ENCODE data around the gene SH3BP4.

The SH3BP4 gene

GRCh38 chr2:235030126-235030525, 78.3 kb downstream of the SH3BP4 start:
- Histone ChIP-seq H2BK12ac (ENCODE audit: low read length in 2 of 2) (no peak overlapping the region), H4K8ac (ENCODE audit: low read length) (no peak overlapping the region), H2BK15ac (ENCODE audit: low read depth, poor library complexity, severe bottlenecking) (no peak overlapping the region), H3K18ac (ENCODE audit: low read depth in 1 of 2, low read length in 2 of 2) (no peak overlapping the region), H3K4me2 (ENCODE audit: low read length, poor library complexity, severe bottlenecking) (no peak overlapping the region), H2BK5ac (ENCODE audit: low read depth, low read length, poor library complexity, severe bottlenecking) (no peak overlapping the region), H4K91ac (ENCODE audit: low read length) (no peak overlapping the region), H3K4me3 (ENCODE audit: insufficient read depth in 1 of 2, low read depth in 1 of 2, low read length in 2 of 2) (no peak overlapping the region), H3K4ac (ENCODE audit: low read depth in 1 of 2, low read length in 2 of 2) (no peak overlapping the region), H3K79me1 (replicated peaks; ENCODE audit: low read length, poor library complexity, severe bottlenecking) (no peaks in the 10 kb centered on the region), H2BK120ac (ENCODE audit: low read depth, low read length) (no peak overlapping the region), H3K23ac (ENCODE audit: low read length in 2 of 2) (no peak overlapping the region), H2AK5ac (ENCODE audit: low read length, severe bottlenecking) (no peak overlapping the region), H3K9ac (ENCODE audit: low read length) (no peak overlapping the region), H2AFZ (ENCODE audit: low read depth, low read length) (no peak overlapping the region), H3K27ac (ENCODE audit: low read length, poor library complexity, severe bottlenecking) (no peak overlapping the region), H3K36me3 (ENCODE audit: control insufficient read depth in 1 of 2, insufficient read depth in 2 of 2, low read depth in 1 of 2, low read length in 2 of 2) (peaks cover 31 to 76% of the 10 kb centered on the region in 2 experiments), H3K4me1 (ENCODE audit: control insufficient read depth, insufficient read depth, low read depth, low read length) (peaks cover 80% of the 10 kb centered on the region), H3K9me3 (ENCODE audit: control insufficient read depth, low read length) (no peaks in the 10 kb centered on the region), H3K27me3 (ENCODE audit: control insufficient read depth in 1 of 2, insufficient read depth in 1 of 2, low read length in 2 of 2) (no peaks in the 10 kb centered on the region), H3K14ac (ENCODE audit: low read length in 2 of 2) (peak overlapping the region in 1 of 2 experiments; percentile 44)
- DNase-seq = no peak
- 97% methylated on average over 10 of the region's 10 CpGs for WGBS

GRCh38 chr2:235030936-235031335, 79.1 kb downstream of the SH3BP4 start:
- Histone ChIP-seq H3K14ac (ENCODE audit: low read length in 2 of 2) (no peak overlapping the region), H3K4ac (ENCODE audit: low read depth in 1 of 2, low read length in 2 of 2) (no peak overlapping the region), H2BK120ac (ENCODE audit: low read depth, low read length) (no peak overlapping the region), H3K79me1 (replicated peaks; ENCODE audit: low read length, poor library complexity, severe bottlenecking) (no peaks in the 10 kb centered on the region), H3K4me1 (ENCODE audit: control insufficient read depth, insufficient read depth, low read depth, low read length) (peaks cover 72% of the 10 kb centered on the region), H3K4me2 (ENCODE audit: low read length, poor library complexity, severe bottlenecking) (no peak overlapping the region), H4K8ac (ENCODE audit: low read length) (no peak overlapping the region), H3K27ac (ENCODE audit: low read length, poor library complexity, severe bottlenecking) (peak overlapping the region; percentile 1), H3K9me3 (ENCODE audit: control insufficient read depth, low read length) (no peaks in the 10 kb centered on the region), H3K23ac (ENCODE audit: low read length in 2 of 2) (no peak overlapping the region), H2BK12ac (ENCODE audit: low read length in 2 of 2) (peak overlapping the region in 1 of 2 experiments; percentile 21), H2BK15ac (ENCODE audit: low read depth, poor library complexity, severe bottlenecking) (no peak overlapping the region), H2AK5ac (ENCODE audit: low read length, severe bottlenecking) (no peak overlapping the region), H3K9ac (ENCODE audit: low read length) (no peak overlapping the region), H3K4me3 (ENCODE audit: insufficient read depth in 1 of 2, low read depth in 1 of 2, low read length in 2 of 2) (no peak overlapping the region), H2AFZ (ENCODE audit: low read depth, low read length) (no peak overlapping the region), H3K27me3 (ENCODE audit: control insufficient read depth in 1 of 2, insufficient read depth in 1 of 2, low read length in 2 of 2) (no peaks in the 10 kb centered on the region), H3K36me3 (ENCODE audit: control insufficient read depth in 1 of 2, insufficient read depth in 2 of 2, low read depth in 1 of 2, low read length in 2 of 2) (peaks cover 38 to 80% of the 10 kb centered on the region in 2 experiments), H3K18ac (ENCODE audit: low read depth in 1 of 2, low read length in 2 of 2) (no peak overlapping the region), H4K91ac (ENCODE audit: low read length) (no peak overlapping the region), H2BK5ac (ENCODE audit: low read depth, low read length, poor library complexity, severe bottlenecking) (no peak overlapping the region)
- no peak for DNase-seq
- WGBS = 85% methylated on average over 4 of the region's 4 CpGs

GRCh38 chr2:235031686-235032373, 80.0 kb downstream of the SH3BP4 start:
- H3K4ac ChIP-seq (ENCODE audit: low read depth in 1 of 2, low read length in 2 of 2) = no peak overlapping the region
- WGBS = 93% methylated on average over 16 of the region's 16 CpGs
- peaks cover 63% of the 10 kb centered on the region for H3K4me1 ChIP-seq (ENCODE audit: control insufficient read depth, insufficient read depth, low read depth, low read length)
- DNase-seq = no peak
- no peak overlapping the region for H2BK120ac ChIP-seq (ENCODE audit: low read depth, low read length)
- no peak overlapping the region for H3K9ac ChIP-seq (ENCODE audit: low read length)
- H3K4me3 ChIP-seq (ENCODE audit: insufficient read depth in 1 of 2, low read depth in 1 of 2, low read length in 2 of 2) = no peak overlapping the region
- no peak overlapping the region for H2BK15ac ChIP-seq (ENCODE audit: low read depth, poor library complexity, severe bottlenecking)
- peak overlapping the region; percentile 7 for H3K27ac ChIP-seq (ENCODE audit: low read length, poor library complexity, severe bottlenecking)
- H3K18ac ChIP-seq (ENCODE audit: low read depth in 1 of 2, low read length in 2 of 2) = no peak overlapping the region
- H4K8ac ChIP-seq (ENCODE audit: low read length) = no peak overlapping the region
- no peak overlapping the region for H3K14ac ChIP-seq (ENCODE audit: low read length in 2 of 2)
- no peaks in the 10 kb centered on the region for H3K9me3 ChIP-seq (ENCODE audit: control insufficient read depth, low read length)
- H3K27me3 ChIP-seq (ENCODE audit: control insufficient read depth in 1 of 2, insufficient read depth in 1 of 2, low read length in 2 of 2) = no peaks in the 10 kb centered on the region
- H2AK5ac ChIP-seq (ENCODE audit: low read length, severe bottlenecking) = no peak overlapping the region
- H4K91ac ChIP-seq (ENCODE audit: low read length) = no peak overlapping the region
- H2BK5ac ChIP-seq (ENCODE audit: low read depth, low read length, poor library complexity, severe bottlenecking) = no peak overlapping the region
- H3K36me3 ChIP-seq (ENCODE audit: control insufficient read depth in 1 of 2, insufficient read depth in 2 of 2, low read depth in 1 of 2, low read length in 2 of 2) = peaks cover 44 to 78% of the 10 kb centered on the region in 2 experiments
- H2AFZ ChIP-seq (ENCODE audit: low read depth, low read length) = no peak overlapping the region
- no peak overlapping the region for H3K4me2 ChIP-seq (ENCODE audit: low read length, poor library complexity, severe bottlenecking)
- no peaks in the 10 kb centered on the region for H3K79me1 ChIP-seq (replicated peaks; ENCODE audit: low read length, poor library complexity, severe bottlenecking)
- H2BK12ac ChIP-seq (ENCODE audit: low read length in 2 of 2) = no peak overlapping the region
- H3K23ac ChIP-seq (ENCODE audit: low read length in 2 of 2) = no peak overlapping the region

- H2BK12ac ChIP-seq (ENCODE audit: low read length in 2 of 2) = peak overlapping the region in 1 of 2 experiments; percentile 45
- H3K27me3 ChIP-seq (ENCODE audit: control insufficient read depth in 1 of 2, insufficient read depth in 1 of 2, low read length in 2 of 2) = no peaks in the 10 kb centered on the region
- no peak overlapping the region for H3K9ac ChIP-seq (ENCODE audit: low read length)
- peaks cover 58% of the 10 kb centered on the region for H3K4me1 ChIP-seq (ENCODE audit: control insufficient read depth, insufficient read depth, low read depth, low read length)
- no peak for DNase-seq
- peak overlapping the region in 1 of 2 experiments; percentile 1 for H3K14ac ChIP-seq (ENCODE audit: low read length in 2 of 2)
- peak overlapping the region; percentile 6 for H3K27ac ChIP-seq (ENCODE audit: low read length, poor library complexity, severe bottlenecking)
- no peak overlapping the region for H3K4me2 ChIP-seq (ENCODE audit: low read length, poor library complexity, severe bottlenecking)
- no peak overlapping the region for H3K23ac ChIP-seq (ENCODE audit: low read length in 2 of 2)
- H4K8ac ChIP-seq (ENCODE audit: low read length) = no peak overlapping the region
- no peak overlapping the region for H2AK5ac ChIP-seq (ENCODE audit: low read length, severe bottlenecking)
- no peak overlapping the region for H4K91ac ChIP-seq (ENCODE audit: low read length)
- H2AFZ ChIP-seq (ENCODE audit: low read depth, low read length) = no peak overlapping the region
- no peak overlapping the region for H2BK120ac ChIP-seq (ENCODE audit: low read depth, low read length)
- no peaks in the 10 kb centered on the region for H3K79me1 ChIP-seq (replicated peaks; ENCODE audit: low read length, poor library complexity, severe bottlenecking)
- H3K9me3 ChIP-seq (ENCODE audit: control insufficient read depth, low read length) = no peaks in the 10 kb centered on the region
- 98% methylated on average over 16 of the region's 16 CpGs for WGBS
- no peak overlapping the region for H3K4me3 ChIP-seq (ENCODE audit: insufficient read depth in 1 of 2, low read depth in 1 of 2, low read length in 2 of 2)
- no peak overlapping the region for H3K4ac ChIP-seq (ENCODE audit: low read depth in 1 of 2, low read length in 2 of 2)
- H2BK15ac ChIP-seq (ENCODE audit: low read depth, poor library complexity, severe bottlenecking) = no peak overlapping the region
- no peak overlapping the region for H2BK5ac ChIP-seq (ENCODE audit: low read depth, low read length, poor library complexity, severe bottlenecking)
- peaks cover 50 to 79% of the 10 kb centered on the region in 2 experiments for H3K36me3 ChIP-seq (ENCODE audit: control insufficient read depth in 1 of 2, insufficient read depth in 2 of 2, low read depth in 1 of 2, low read length in 2 of 2)
- no peak overlapping the region for H3K18ac ChIP-seq (ENCODE audit: low read depth in 1 of 2, low read length in 2 of 2)
Observed at GRCh38 chr2:235032466-235032865, 80.6 kb downstream of the SH3BP4 start.

Data from mesenchymal stem cell (in vitro differentiated cells and primary cell).